H9 (cell line): Measurements from ENCODE around the gene ANGPTL8. TPM values are rescaled to one million over a fixed set of nuclear protein-coding genes. Genes with fewer than 3 reads are reported as not detected.

Experiments used
- DNase-seq: peaks from one replicate; pipeline ENCODE4 v3.0.0-alpha.2; 2017
- H2AFZ ChIP-seq: one replicate; pipeline ENCODE4 v1.6.1; 2013; ENCODE audit warnings: mild to moderate bottlenecking, low read length, control low read depth, moderate library complexity
- H2AK5ac ChIP-seq: 2 replicates; pipeline ENCODE4 v1.6.1; 2013; ENCODE audit warnings: low read length, control low read depth, mixed read lengths; ENCODE audit not compliant: insufficient read length
- H2BK120ac ChIP-seq: one replicate; pipeline ENCODE4 v1.6.1; 2013; ENCODE audit warnings: low read depth, mild to moderate bottlenecking, low read length, control low read depth, inconsistent platforms; ENCODE audit not compliant: poor library complexity, severe bottlenecking
- H2BK12ac ChIP-seq: 2 replicates; pipeline ENCODE4 v1.6.1; 2013; ENCODE audit warnings: low read length, control low read depth, mixed read lengths, low read depth; ENCODE audit not compliant: insufficient read length
- H2BK15ac ChIP-seq: 2 replicates; pipeline ENCODE4 v1.6.1; 2013; ENCODE audit warnings: low read depth, low read length, control low read depth
- H2BK20ac ChIP-seq: one replicate; pipeline ENCODE4 v1.6.1; 2013; ENCODE audit warnings: low read depth, mild to moderate bottlenecking, low read length, control low read depth, inconsistent platforms; ENCODE audit not compliant: poor library complexity, severe bottlenecking
- H2BK5ac ChIP-seq: 2 replicates; pipeline ENCODE4 v1.6.1; 2013; ENCODE audit warnings: low read length, control low read depth, mixed read lengths; ENCODE audit not compliant: insufficient read length
- H3K14ac ChIP-seq: 2 replicates; pipeline ENCODE4 v1.6.1; 2013; ENCODE audit warnings: low read length, control low read depth; ENCODE audit not compliant: insufficient read depth
- H3K18ac ChIP-seq: 2 replicates; pipeline ENCODE4 v1.6.1; 2013; ENCODE audit warnings: low read depth, mild to moderate bottlenecking, mixed read lengths, low read length, control low read depth; ENCODE audit not compliant: insufficient read length
- H3K23ac ChIP-seq: 2 replicates; pipeline ENCODE4 v1.6.1; 2013; ENCODE audit warnings: low read length, control low read depth, mixed read lengths, low read depth; ENCODE audit not compliant: insufficient read length
- H3K23me2 ChIP-seq: 2 replicates; pipeline ENCODE4 v1.6.1; 2013; ENCODE audit warnings: low read depth, mild to moderate bottlenecking, mixed read lengths, low read length, control low read depth; ENCODE audit not compliant: insufficient read length, poor library complexity, severe bottlenecking
- H3K27ac ChIP-seq: 2 replicates; pipeline ENCODE4 v1.5.1; 2013; ENCODE audit warnings: low read length, control low read depth, mixed read lengths, low read depth; ENCODE audit not compliant: insufficient read length
- H3K27me3 ChIP-seq: 2 replicates; pipeline ENCODE4 v1.6.1; 2013; ENCODE audit warnings: low read length, control low read depth, inconsistent platforms; ENCODE audit not compliant: insufficient read depth
- H3K4ac ChIP-seq: 2 replicates; pipeline ENCODE4 v1.6.1; 2013; ENCODE audit warnings: low read depth, mild to moderate bottlenecking, control low read depth, inconsistent platforms, low read length, moderate library complexity
- H3K4me1 ChIP-seq: 2 replicates; pipeline ENCODE4 v1.6.1; 2013; ENCODE audit warnings: low read length, control low read depth, inconsistent platforms; ENCODE audit not compliant: insufficient read depth
- H3K4me2 ChIP-seq: 2 replicates; pipeline ENCODE4 v1.6.1; 2013; ENCODE audit warnings: low read length, control low read depth, mixed read lengths; ENCODE audit not compliant: insufficient read length, insufficient read depth
- H3K56ac ChIP-seq: 2 replicates; pipeline ENCODE4 v1.6.1; 2013; ENCODE audit warnings: low read depth, mild to moderate bottlenecking, mixed read lengths, low read length, control low read depth; ENCODE audit not compliant: insufficient read length
- H3K79me1 ChIP-seq: 2 replicates; pipeline ENCODE4 v1.6.1; 2013; ENCODE audit warnings: low read depth, mild to moderate bottlenecking, moderate library complexity, low read length, control low read depth, inconsistent platforms; ENCODE audit not compliant: insufficient read depth, poor library complexity, severe bottlenecking
- H3K79me2 ChIP-seq: 2 replicates; pipeline ENCODE4 v1.6.1; 2013; ENCODE audit warnings: low read length, control low read depth, inconsistent platforms; ENCODE audit not compliant: insufficient read depth
- H3K9ac ChIP-seq: 2 replicates; pipeline ENCODE4 v1.6.1; 2013; ENCODE audit warnings: low read length, control low read depth, mixed read lengths; ENCODE audit not compliant: insufficient read length; ENCODE audit errors: extremely low read depth
- H3K9me3 ChIP-seq: one replicate; pipeline ENCODE4 v1.6.1; 2013; ENCODE audit warnings: low read depth, low read length, inconsistent platforms; ENCODE audit not compliant: control insufficient read depth
- H3T11ph ChIP-seq: one replicate; pipeline ENCODE4 v1.6.1; 2013; ENCODE audit warnings: mild to moderate bottlenecking, low read length, control low read depth, inconsistent platforms
- H4K20me1 ChIP-seq: one replicate; pipeline ENCODE4 v1.6.1; 2013; ENCODE audit not compliant: control insufficient read depth, insufficient read length, insufficient read depth
- H4K5ac ChIP-seq: 2 replicates; pipeline ENCODE4 v1.6.1; 2013; ENCODE audit warnings: low read depth, mild to moderate bottlenecking, mixed read lengths, low read length, control low read depth; ENCODE audit not compliant: insufficient read length
- H4K8ac ChIP-seq: replicated peaks from 2 replicates; pipeline ENCODE4 v1.6.1; 2013; ENCODE audit warnings: low read length, control low read depth, mixed read lengths, low read depth; ENCODE audit not compliant: insufficient read length
- H4K91ac ChIP-seq: 2 replicates; pipeline ENCODE4 v1.6.1; 2013; ENCODE audit warnings: low read depth, mild to moderate bottlenecking, moderate library complexity, mixed read lengths, low read length, control low read depth; ENCODE audit not compliant: insufficient read length
- H3K27ac Mint-ChIP-seq, 3 experiments: 2 replicates in 2 of 3; 3 replicates in 1 of 3; pipeline ENCODE4 v1.8.0; 2020 to 2021; ENCODE audit warnings: mixed read lengths in 3 of 3, mild to moderate bottlenecking in 1 of 3, moderate library complexity in 1 of 3
- H3K27me3 Mint-ChIP-seq: 2 replicates; pipeline ENCODE4 v1.8.0; 2021; ENCODE audit warnings: low read depth, mild to moderate bottlenecking, moderate library complexity, mixed read lengths
- H3K36me3 Mint-ChIP-seq, 3 experiments: 2 replicates in 2 of 3; 3 replicates in 1 of 3; pipeline ENCODE4 v1.8.0; 2020 to 2021; ENCODE audit warnings: low read depth in 3 of 3, mixed read lengths in 3 of 3; ENCODE audit not compliant: insufficient read depth in 1 of 3
- H3K4me1 Mint-ChIP-seq, 2 experiments: 2 replicates each; pipeline ENCODE4 v1.8.0; 2020; ENCODE audit warnings: mixed read lengths in 2 of 2
- H3K4me3 Mint-ChIP-seq, 2 experiments: 2 replicates in 1 of 2; 3 replicates in 1 of 2; pipeline ENCODE4 v1.8.0; 2020 to 2021; ENCODE audit warnings: mild to moderate bottlenecking in 2 of 2, mixed read lengths in 2 of 2, moderate library complexity in 1 of 2
- H3K9me3 Mint-ChIP-seq, 2 experiments: 2 replicates in 1 of 2; 3 replicates in 1 of 2; pipeline ENCODE4 v1.8.0; 2020; ENCODE audit warnings: mild to moderate bottlenecking in 2 of 2, mixed read lengths in 2 of 2, moderate library complexity in 1 of 2
- WGBS: extraction: QIAGEN DNeasy Blood & Tissue Kit; methylation state at CpG from one replicate; pipeline ENCODE4 v1.1.7; 2013; ENCODE audit warnings: missing lambda C conversion rate, low lambda C conversion rate, mixed read lengths; ENCODE audit not compliant: insufficient read length; ENCODE audit errors: extremely low coverage; 5-methylcytosine and 5-hydroxymethylcytosine counted together
- total RNA-seq: library from RNA; stranded (reverse); gene quantifications from 2 replicates; pipeline ENCODE4 v1.2.1, GENCODE V29; 2021
- TF ChIP-seq, protein P1 (sequence below): fragments of 200-600 bp; sonication (generic); conservative IDR thresholded peaks from 3 replicates; pipeline ENCODE4 v1.8.0; 2021; ENCODE audit warnings: antibody characterized with exemption, mild to moderate bottlenecking

The ANGPTL8 gene
- total RNA-seq, 1 experiment from 2014 or later = not detected

DNA sequence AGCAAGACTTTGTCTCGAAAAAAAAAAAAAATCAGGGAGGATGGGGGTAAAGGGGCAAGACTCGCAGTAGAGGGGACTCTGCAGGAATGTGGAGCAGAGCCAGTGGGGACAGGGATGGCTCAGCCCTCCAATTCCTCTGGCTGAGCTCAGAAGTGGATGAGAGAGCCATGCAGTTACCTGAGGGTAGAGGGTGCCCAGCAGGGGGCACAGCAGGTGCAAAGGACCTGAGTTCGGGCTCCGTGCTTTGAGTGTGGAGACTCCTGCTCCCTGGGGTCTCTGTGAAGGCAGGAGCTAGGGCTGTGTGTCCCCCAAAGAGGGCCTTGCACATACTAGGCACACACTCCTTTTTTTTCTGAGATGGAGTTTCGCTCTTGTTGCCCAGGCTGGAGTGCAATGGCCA, 15.2 kb downstream of the ANGPTL8 start:
- Histone ChIP-seq H2BK20ac (no peak overlapping the region), H3K79me2 (peaks cover 2% of the 10 kb centered on the region; the same call in 1 of the 2 replicates), H3K4me2 (no peak overlapping the region), H3K56ac (no peak overlapping the region), H2AK5ac (no peak overlapping the region), H4K91ac (no peak overlapping the region), H3T11ph (no peak overlapping the region), H2BK12ac (no peak overlapping the region), H3K23me2 (no peaks in the 10 kb centered on the region), H3K27ac (no peak overlapping the region), H2BK15ac (no peak overlapping the region), H3K79me1 (no peaks in the 10 kb centered on the region), H3K9me3 (no peaks in the 10 kb centered on the region), H4K20me1 (peaks cover 3% of the 10 kb centered on the region), H3K14ac (no peak overlapping the region), H2BK120ac (no peak overlapping the region), H3K27me3 (no peaks in the 10 kb centered on the region), H3K18ac (no peak overlapping the region), H3K23ac (no peak overlapping the region), H2AFZ (no peak overlapping the region), H2BK5ac (no peak overlapping the region), H3K4ac (no peak overlapping the region), H3K4me1 (no peaks in the 10 kb centered on the region), H4K8ac (no peak overlapping the region), H3K9ac (no peak overlapping the region), H4K5ac (no peak overlapping the region)
- WGBS = no CpG with 5 or more reads among the region's 5 CpGs
- TF ChIP-seq, protein P1, sequence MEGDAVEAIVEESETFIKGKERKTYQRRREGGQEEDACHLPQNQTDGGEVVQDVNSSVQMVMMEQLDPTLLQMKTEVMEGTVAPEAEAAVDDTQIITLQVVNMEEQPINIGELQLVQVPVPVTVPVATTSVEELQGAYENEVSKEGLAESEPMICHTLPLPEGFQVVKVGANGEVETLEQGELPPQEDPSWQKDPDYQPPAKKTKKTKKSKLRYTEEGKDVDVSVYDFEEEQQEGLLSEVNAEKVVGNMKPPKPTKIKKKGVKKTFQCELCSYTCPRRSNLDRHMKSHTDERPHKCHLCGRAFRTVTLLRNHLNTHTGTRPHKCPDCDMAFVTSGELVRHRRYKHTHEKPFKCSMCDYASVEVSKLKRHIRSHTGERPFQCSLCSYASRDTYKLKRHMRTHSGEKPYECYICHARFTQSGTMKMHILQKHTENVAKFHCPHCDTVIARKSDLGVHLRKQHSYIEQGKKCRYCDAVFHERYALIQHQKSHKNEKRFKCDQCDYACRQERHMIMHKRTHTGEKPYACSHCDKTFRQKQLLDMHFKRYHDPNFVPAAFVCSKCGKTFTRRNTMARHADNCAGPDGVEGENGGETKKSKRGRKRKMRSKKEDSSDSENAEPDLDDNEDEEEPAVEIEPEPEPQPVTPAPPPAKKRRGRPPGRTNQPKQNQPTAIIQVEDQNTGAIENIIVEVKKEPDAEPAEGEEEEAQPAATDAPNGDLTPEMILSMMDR = no peak
- DNase-seq = no peak
- Mint-ChIP-seq H3K9me3 (no peaks in the 10 kb centered on the region), H3K4me3 (no peak overlapping the region), H3K27ac (no peak overlapping the region), H3K4me1 (peaks cover 0 to 4% of the 10 kb centered on the region in 2 experiments; a peak in 1 of 4 replicates), H3K27me3 (no peaks in the 10 kb centered on the region), H3K36me3 (peaks cover 5 to 24% (median 22%) of the 10 kb centered on the region in 3 experiments; a peak in 6 of 7 replicates)
